GM23338 (cell line): ENCODE data around the gene NFIA. TPM values are rescaled to one million over a fixed set of nuclear protein-coding genes. Genes with fewer than 3 reads are reported as not detected.

ENCODE experiments used
- ATAC-seq: fragments of 200-7000 bp; cut with Tn5 transposase; 3 replicates; pipeline ENCODE4 v1.9.1; 2020
- DNase-seq: peaks from one replicate; pipeline ENCODE4 v3.0.0-alpha.2; 2015; ENCODE audit warnings: low spot score
- H2AFZ ChIP-seq: fragments of 200-600 bp; sonication (generic); 2 replicates; pipeline ENCODE4 v1.8.0; 2016; ENCODE audit warnings: antibody characterized with exemption, mild to moderate bottlenecking, moderate library complexity
- H3F3A ChIP-seq: fragments of 200-600 bp; sonication (generic); replicated peaks from 2 replicates; pipeline ENCODE4 v1.8.0; 2017; ENCODE audit warnings: antibody characterized with exemption, mixed run types, low read depth
- H3K27ac ChIP-seq: fragments of 200-600 bp; sonication (generic); 2 replicates; pipeline ENCODE4 v1.6.1; 2016; ENCODE audit warnings: low read depth
- H3K27me3 ChIP-seq: fragments of 200-600 bp; sonication (generic); 2 replicates; pipeline ENCODE4 v1.8.0; 2016; ENCODE audit warnings: mild to moderate bottlenecking, mixed run types, moderate library complexity; ENCODE audit not compliant: insufficient read depth
- H3K36me3 ChIP-seq: fragments of 200-600 bp; sonication (generic); 2 replicates; pipeline ENCODE4 v1.8.0; 2016; ENCODE audit warnings: mild to moderate bottlenecking; ENCODE audit not compliant: insufficient read depth
- H3K4me1 ChIP-seq: fragments of 200-600 bp; sonication (generic); 2 replicates; pipeline ENCODE4 v1.8.0; 2016; ENCODE audit warnings: mild to moderate bottlenecking, moderate library complexity; ENCODE audit not compliant: insufficient read depth
- H3K4me2 ChIP-seq: fragments of 200-600 bp; sonication (generic); 2 replicates; pipeline ENCODE4 v1.7.1; 2017; ENCODE audit warnings: mixed run types
- H3K4me3 ChIP-seq: fragments of 200-600 bp; sonication (generic); 2 replicates; pipeline ENCODE4 v1.6.1; 2016; ENCODE audit warnings: mixed run types
- H3K79me2 ChIP-seq: fragments of 200-600 bp; sonication (generic); replicated peaks from 2 replicates; pipeline ENCODE4 v1.8.0; 2017; ENCODE audit warnings: mild to moderate bottlenecking; ENCODE audit not compliant: insufficient read depth
- H3K9me2 ChIP-seq: fragments of 200-600 bp; sonication (generic); 2 replicates; pipeline ENCODE4 v1.8.0; 2017; ENCODE audit not compliant: insufficient read depth
- H4K20me1 ChIP-seq: fragments of 200-600 bp; sonication (generic); replicated peaks from 2 replicates; pipeline ENCODE4 v1.8.0; 2017; ENCODE audit warnings: mild to moderate bottlenecking; ENCODE audit not compliant: insufficient read depth
- H3K27ac Mint-ChIP-seq: 2 replicates; pipeline ENCODE4 v1.8.0; 2020; ENCODE audit warnings: inconsistent platforms, mild to moderate bottlenecking, moderate library complexity, mixed read lengths
- H3K27me3 Mint-ChIP-seq: 3 replicates; pipeline ENCODE4 v1.8.0; 2022; ENCODE audit warnings: low read depth, mild to moderate bottlenecking, moderate library complexity, mixed read lengths, inconsistent platforms; ENCODE audit not compliant: insufficient read depth, poor library complexity
- H3K36me3 Mint-ChIP-seq: 3 replicates; pipeline ENCODE4 v1.8.0; 2021; ENCODE audit warnings: low read depth, mild to moderate bottlenecking, inconsistent platforms, moderate library complexity, mixed read lengths
- H3K4me1 Mint-ChIP-seq: 3 replicates; pipeline ENCODE4 v1.8.0; 2020; ENCODE audit warnings: mild to moderate bottlenecking, inconsistent platforms, mixed read lengths
- H3K4me3 Mint-ChIP-seq: 3 replicates; pipeline ENCODE4 v1.8.0; 2021; ENCODE audit warnings: moderate library complexity, mild to moderate bottlenecking, inconsistent platforms, mixed read lengths
- H3K9me3 Mint-ChIP-seq: 3 replicates; pipeline ENCODE4 v1.8.0; 2020; ENCODE audit warnings: moderate library complexity, mild to moderate bottlenecking, inconsistent platforms, mixed read lengths
- CREB1 ChIP-seq: fragments of 250-450 bp; sonication (Bioruptor Pico); IDR thresholded peaks from 2 replicates; pipeline ENCODE4 v1.5.0; 2020; ENCODE audit warnings: low read depth, mild to moderate bottlenecking, moderate library complexity
- ETS1 ChIP-seq: IDR thresholded peaks from 2 replicates; pipeline ENCODE4 v1.6.1; 2016; ENCODE audit warnings: antibody characterized with exemption
- EZH2phosphoT487 ChIP-seq: fragments of 200-600 bp; sonication (generic); IDR thresholded peaks from one replicate; pipeline ENCODE4 v1.8.1; 2018; ENCODE audit warnings: antibody characterized with exemption; ENCODE audit not compliant: unreplicated experiment
- JUNB ChIP-seq: IDR thresholded peaks from one replicate; pipeline ENCODE4 v1.6.1; 2016; ENCODE audit warnings: antibody characterized with exemption; ENCODE audit not compliant: unreplicated experiment
- POLR2AphosphoS5 ChIP-seq: IDR thresholded peaks from 2 replicates; pipeline ENCODE4 v1.6.1; 2016; ENCODE audit warnings: antibody characterized with exemption, low read depth
- REST ChIP-seq: IDR thresholded peaks from one replicate; pipeline ENCODE4 v1.6.1; 2018; ENCODE audit warnings: antibody characterized with exemption; ENCODE audit not compliant: unreplicated experiment
- STAT1 ChIP-seq: IDR thresholded peaks from one replicate; pipeline ENCODE4 v1.6.1; 2016; ENCODE audit warnings: antibody characterized with exemption; ENCODE audit not compliant: unreplicated experiment
- ZNF114 ChIP-seq: fragments of 250-450 bp; sonication (Bioruptor Pico); IDR thresholded peaks from 2 replicates; pipeline ENCODE4 v1.5.0; 2020; ENCODE audit warnings: mild to moderate bottlenecking, moderate library complexity
- polyA plus RNA-seq: library from polyadenylated mRNA; unstranded; fragments of >200 nt; fragmentation: Nextera tagmentation; extraction: Ambion mirVana; gene quantifications from 2 replicates; pipeline ENCODE4 v1.2.1, GENCODE V29; 2016
- total RNA-seq: library from RNA; depleted of rRNA; stranded (reverse); fragments of >200 nt; shearing (Covaris generic); gene quantifications from 2 replicates; pipeline ENCODE4 v1.2.3, GENCODE V29; 2014
- TF ChIP-seq, protein P1 (sequence below): fragments of 250-450 bp; sonication (Bioruptor Pico); IDR thresholded peaks from 2 replicates; pipeline ENCODE4 v1.5.0; 2020; ENCODE audit warnings: mild to moderate bottlenecking, moderate library complexity
- TF ChIP-seq, protein P2 (sequence below), 2 experiments: fragments of 200-600 bp in 1 of 2; sonication (generic) in 1 of 2; conservative IDR thresholded peaks; 2 replicates each; pipeline versions ENCODE4 v1.5.1 to v1.6.1; 2016 to 2017; ENCODE audit warnings: antibody characterized with exemption in 2 of 2, low read depth in 2 of 2, mild to moderate bottlenecking in 2 of 2, moderate library complexity in 1 of 2

NFIA gene
- total and polyA plus RNA-seq, 2 experiments from 2014 or later = 0.97 to 2.3 TPM

GRCh38 chr1:61110554-61110953 is 28.2 kb downstream of the NFIA start:
- Mint-ChIP-seq H3K36me3 (peaks cover 3% of the 10 kb centered on the region; the same call in 2 of the 3 replicates), H3K27ac (no peak overlapping the region), H3K4me1 (peaks cover 26% of the 10 kb centered on the region), H3K27me3 (peaks cover 2% of the 10 kb centered on the region), H3K4me3 (no peak overlapping the region), H3K9me3 (peaks cover 6% of the 10 kb centered on the region; the same call in 2 of the 3 replicates)
- Histone ChIP-seq H3K4me3 (no peak overlapping the region), H3K27ac (0 out of 2 replicates have a peak overlapping the region, but pooled peaks have one; percentile 41), H3K9me2 (no peaks in the 10 kb centered on the region), H3K4me2 (peak overlapping the region; percentile 25), H3K4me1 (peaks cover 23% of the 10 kb centered on the region), H3K27me3 (no peaks in the 10 kb centered on the region), H3F3A (no peaks in the 10 kb centered on the region), H3K79me2 (no peaks in the 10 kb centered on the region), H4K20me1 (no peaks in the 10 kb centered on the region), H3K36me3 (no peaks in the 10 kb centered on the region), H2AFZ (no peak overlapping the region)
- DNase-seq (no peak), ATAC-seq (no peak)
- TF ChIP-seq REST (no peak), ZNF114 (CRISPR knock-in tag) (no peak), POLR2AphosphoS5 (no peak), STAT1 (no peak), ETS1 (no peak), JUNB (no peak), CREB1 (CRISPR knock-in tag) (no peak), EZH2phosphoT487 (no peak)
- TF ChIP-seq, protein P1, sequence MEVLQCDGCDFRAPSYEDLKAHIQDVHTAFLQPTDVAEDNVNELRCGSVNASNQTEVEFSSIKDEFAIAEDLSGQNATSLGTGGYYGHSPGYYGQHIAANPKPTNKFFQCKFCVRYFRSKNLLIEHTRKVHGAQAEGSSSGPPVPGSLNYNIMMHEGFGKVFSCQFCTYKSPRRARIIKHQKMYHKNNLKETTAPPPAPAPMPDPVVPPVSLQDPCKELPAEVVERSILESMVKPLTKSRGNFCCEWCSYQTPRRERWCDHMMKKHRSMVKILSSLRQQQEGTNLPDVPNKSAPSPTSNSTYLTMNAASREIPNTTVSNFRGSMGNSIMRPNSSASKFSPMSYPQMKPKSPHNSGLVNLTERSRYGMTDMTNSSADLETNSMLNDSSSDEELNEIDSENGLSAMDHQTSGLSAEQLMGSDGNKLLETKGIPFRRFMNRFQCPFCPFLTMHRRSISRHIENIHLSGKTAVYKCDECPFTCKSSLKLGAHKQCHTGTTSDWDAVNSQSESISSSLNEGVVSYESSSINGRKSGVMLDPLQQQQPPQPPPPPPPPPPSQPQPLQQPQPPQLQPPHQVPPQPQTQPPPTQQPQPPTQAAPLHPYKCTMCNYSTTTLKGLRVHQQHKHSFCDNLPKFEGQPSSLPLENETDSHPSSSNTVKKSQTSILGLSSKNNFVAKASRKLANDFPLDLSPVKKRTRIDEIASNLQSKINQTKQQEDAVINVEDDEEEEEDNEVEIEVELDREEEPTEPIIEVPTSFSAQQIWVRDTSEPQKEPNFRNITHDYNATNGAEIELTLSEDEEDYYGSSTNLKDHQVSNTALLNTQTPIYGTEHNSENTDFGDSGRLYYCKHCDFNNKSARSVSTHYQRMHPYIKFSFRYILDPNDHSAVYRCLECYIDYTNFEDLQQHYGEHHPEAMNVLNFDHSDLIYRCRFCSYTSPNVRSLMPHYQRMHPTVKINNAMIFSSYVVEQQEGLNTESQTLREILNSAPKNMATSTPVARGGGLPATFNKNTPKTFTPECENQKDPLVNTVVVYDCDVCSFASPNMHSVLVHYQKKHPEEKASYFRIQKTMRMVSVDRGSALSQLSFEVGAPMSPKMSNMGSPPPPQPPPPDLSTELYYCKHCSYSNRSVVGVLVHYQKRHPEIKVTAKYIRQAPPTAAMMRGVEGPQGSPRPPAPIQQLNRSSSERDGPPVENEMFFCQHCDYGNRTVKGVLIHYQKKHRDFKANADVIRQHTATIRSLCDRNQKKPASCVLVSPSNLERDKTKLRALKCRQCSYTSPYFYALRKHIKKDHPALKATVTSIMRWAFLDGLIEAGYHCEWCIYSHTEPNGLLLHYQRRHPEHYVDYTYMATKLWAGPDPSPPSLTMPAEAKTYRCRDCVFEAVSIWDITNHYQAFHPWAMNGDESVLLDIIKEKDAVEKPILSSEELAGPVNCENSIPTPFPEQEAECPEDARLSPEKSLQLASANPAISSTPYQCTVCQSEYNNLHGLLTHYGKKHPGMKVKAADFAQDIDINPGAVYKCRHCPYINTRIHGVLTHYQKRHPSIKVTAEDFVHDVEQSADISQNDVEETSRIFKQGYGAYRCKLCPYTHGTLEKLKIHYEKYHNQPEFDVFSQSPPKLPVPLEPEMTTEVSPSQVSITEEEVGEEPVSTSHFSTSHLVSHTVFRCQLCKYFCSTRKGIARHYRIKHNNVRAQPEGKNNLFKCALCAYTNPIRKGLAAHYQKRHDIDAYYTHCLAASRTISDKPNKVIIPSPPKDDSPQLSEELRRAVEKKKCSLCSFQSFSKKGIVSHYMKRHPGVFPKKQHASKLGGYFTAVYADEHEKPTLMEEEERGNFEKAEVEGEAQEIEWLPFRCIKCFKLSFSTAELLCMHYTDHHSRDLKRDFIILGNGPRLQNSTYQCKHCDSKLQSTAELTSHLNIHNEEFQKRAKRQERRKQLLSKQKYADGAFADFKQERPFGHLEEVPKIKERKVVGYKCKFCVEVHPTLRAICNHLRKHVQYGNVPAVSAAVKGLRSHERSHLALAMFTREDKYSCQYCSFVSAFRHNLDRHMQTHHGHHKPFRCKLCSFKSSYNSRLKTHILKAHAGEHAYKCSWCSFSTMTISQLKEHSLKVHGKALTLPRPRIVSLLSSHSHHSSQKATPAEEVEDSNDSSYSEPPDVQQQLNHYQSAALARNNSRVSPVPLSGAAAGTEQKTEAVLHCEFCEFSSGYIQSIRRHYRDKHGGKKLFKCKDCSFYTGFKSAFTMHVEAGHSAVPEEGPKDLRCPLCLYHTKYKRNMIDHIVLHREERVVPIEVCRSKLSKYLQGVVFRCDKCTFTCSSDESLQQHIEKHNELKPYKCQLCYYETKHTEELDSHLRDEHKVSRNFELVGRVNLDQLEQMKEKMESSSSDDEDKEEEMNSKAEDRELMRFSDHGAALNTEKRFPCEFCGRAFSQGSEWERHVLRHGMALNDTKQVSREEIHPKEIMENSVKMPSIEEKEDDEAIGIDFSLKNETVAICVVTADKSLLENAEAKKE (CRISPR knock-in tag) = no peak
- TF ChIP-seq, protein P2, sequence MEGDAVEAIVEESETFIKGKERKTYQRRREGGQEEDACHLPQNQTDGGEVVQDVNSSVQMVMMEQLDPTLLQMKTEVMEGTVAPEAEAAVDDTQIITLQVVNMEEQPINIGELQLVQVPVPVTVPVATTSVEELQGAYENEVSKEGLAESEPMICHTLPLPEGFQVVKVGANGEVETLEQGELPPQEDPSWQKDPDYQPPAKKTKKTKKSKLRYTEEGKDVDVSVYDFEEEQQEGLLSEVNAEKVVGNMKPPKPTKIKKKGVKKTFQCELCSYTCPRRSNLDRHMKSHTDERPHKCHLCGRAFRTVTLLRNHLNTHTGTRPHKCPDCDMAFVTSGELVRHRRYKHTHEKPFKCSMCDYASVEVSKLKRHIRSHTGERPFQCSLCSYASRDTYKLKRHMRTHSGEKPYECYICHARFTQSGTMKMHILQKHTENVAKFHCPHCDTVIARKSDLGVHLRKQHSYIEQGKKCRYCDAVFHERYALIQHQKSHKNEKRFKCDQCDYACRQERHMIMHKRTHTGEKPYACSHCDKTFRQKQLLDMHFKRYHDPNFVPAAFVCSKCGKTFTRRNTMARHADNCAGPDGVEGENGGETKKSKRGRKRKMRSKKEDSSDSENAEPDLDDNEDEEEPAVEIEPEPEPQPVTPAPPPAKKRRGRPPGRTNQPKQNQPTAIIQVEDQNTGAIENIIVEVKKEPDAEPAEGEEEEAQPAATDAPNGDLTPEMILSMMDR (conservative IDR thresholded peaks at IDR 0.05; ENCODE audit: low read depth in 2 of 2) = no peak
